ENCODE data around the gene TSPAN3. TPM values are rescaled to one million over a fixed set of nuclear protein-coding genes. Genes with fewer than 3 reads are reported as not detected.

Gene TSPAN3
- total and polyA plus RNA-seq, 8 donors = 319 to 645 (median 360) TPM

GRCh38 chr15:77097248-77097721 is 26.4 kb upstream of the TSPAN3 start:
- Histone ChIP-seq H3K9me3 (no peaks in the 10 kb centered on the region), H3K36me3 (no peaks in the 10 kb centered on the region), H3K27me3 (no peaks in the 10 kb centered on the region), H3K4me1 (no peaks in the 10 kb centered on the region), H3K27ac (no peak overlapping the region), H3K4me3 (no peak overlapping the region)
- ATAC-seq = no peak
- DNase-seq = no peak
- no peak for TF ChIP-seq CTCF (IDR thresholded peaks at IDR 0.05)
- intact Hi-C loops (cut with DNase I) = no loop called here

- H3K27ac ChIP-seq = no peak overlapping the region
These were observed 25.6 kb upstream of the TSPAN3 start for GRCh38 chr15:77096541-77096940.

GRCh38 chr15:77096138-77096537 is 25.2 kb upstream of the TSPAN3 start:
- Histone ChIP-seq H3K27ac (no peak overlapping the region), H3K27me3 (no peaks in the 10 kb centered on the region), H3K9me3 (no peaks in the 10 kb centered on the region), H3K4me1 (no peaks in the 10 kb centered on the region), H3K4me3 (no peak overlapping the region), H3K36me3 (no peaks in the 10 kb centered on the region)
- intact Hi-C loops (cut with DNase I) = no loop called here
- no peak for TF ChIP-seq CTCF (IDR thresholded peaks at IDR 0.05)
- ATAC-seq (no peak), DNase-seq (no peak)

More at GRCh38 chr15:77096541-77096940, 25.6 kb upstream of the TSPAN3 start:
- no peak for TF ChIP-seq CTCF (IDR thresholded peaks at IDR 0.05)
- H3K4me1 ChIP-seq = no peaks in the 10 kb centered on the region
- no peaks in the 10 kb centered on the region for H3K9me3 ChIP-seq
- ATAC-seq = no peak
- intact Hi-C loops (cut with DNase I) = no loop called here
- no peak for DNase-seq
- H3K36me3 ChIP-seq = no peaks in the 10 kb centered on the region
- no peaks in the 10 kb centered on the region for H3K27me3 ChIP-seq
- H3K4me3 ChIP-seq = no peak overlapping the region

GRCh38 chr15:77094397-77095030 is 23.6 kb upstream of the TSPAN3 start:
- intact Hi-C loops (cut with DNase I) = no loop called here
- no peaks in the 10 kb centered on the region for H3K27me3 ChIP-seq
- ATAC-seq = no peak
- no peaks in the 10 kb centered on the region for H3K36me3 ChIP-seq
- H3K27ac ChIP-seq = no peak overlapping the region
- H3K9me3 ChIP-seq = no peaks in the 10 kb centered on the region
- TF ChIP-seq CTCF (IDR thresholded peaks at IDR 0.05) = no peak
- no peak for DNase-seq
- H3K4me3 ChIP-seq = no peak overlapping the region
- no peaks in the 10 kb centered on the region for H3K4me1 ChIP-seq

- intact Hi-C loops (cut with DNase I) = no loop called here
- H3K36me3 ChIP-seq = no peaks in the 10 kb centered on the region
These were observed 22.5 kb upstream of the TSPAN3 start for GRCh38 chr15:77093436-77093835.

More at GRCh38 chr15:77093436-77093835, 22.5 kb upstream of the TSPAN3 start:
- DNase-seq (no peak), ATAC-seq (no peak)
- H3K4me3 ChIP-seq = no peak overlapping the region
- no peaks in the 10 kb centered on the region for H3K27me3 ChIP-seq
- H3K27ac ChIP-seq = no peak overlapping the region
- H3K4me1 ChIP-seq = no peaks in the 10 kb centered on the region
- TF ChIP-seq CTCF (IDR thresholded peaks at IDR 0.05) = no peak
- no peaks in the 10 kb centered on the region for H3K9me3 ChIP-seq

Data from left lung (tissue), 10 donors.